ENCODE measurements around the gene TYROBP. TPM values are rescaled to one million over a fixed set of nuclear protein-coding genes. Genes with fewer than 3 reads are reported as not detected.

The TYROBP gene
- total RNA-seq, 1 donor = not detected

DNA sequence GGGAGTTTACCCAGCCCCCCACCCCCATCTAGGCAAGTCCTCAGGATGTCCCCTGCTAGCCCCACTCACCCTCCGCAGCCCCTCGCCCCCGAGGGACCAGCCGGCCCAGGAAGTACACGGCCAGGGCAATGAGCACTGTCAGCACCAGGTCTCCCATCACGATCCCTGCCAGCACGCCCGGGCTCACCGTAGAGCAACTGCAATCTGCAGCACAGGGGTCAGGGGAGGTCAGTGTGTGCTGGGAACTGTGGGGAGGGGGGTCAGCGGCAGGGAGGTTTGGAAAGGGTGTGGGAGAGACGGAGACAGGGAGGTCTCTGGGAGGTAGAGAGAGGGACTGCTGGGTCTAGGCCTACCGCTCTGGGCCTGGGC, 734 bp downstream of the TYROBP start:
- DNase-seq (ENCODE audit: low read depth) = no peak
- TF ChIP-seq CTCF (IDR thresholded peaks at IDR 0.05; ENCODE audit: insufficient read depth, low read depth, low read length) = no peak

GRCh38 chr19:35905178-35905727, 2.8 kb downstream of the TYROBP start:
- H3K4me3 ChIP-seq (ENCODE audit: low read depth, low read length) = no peak overlapping the region
- no peak for DNase-seq (ENCODE audit: low read depth)
- no peak for TF ChIP-seq CTCF (IDR thresholded peaks at IDR 0.05; ENCODE audit: insufficient read depth, low read depth, low read length)

More for the DNA sequence above, 734 bp downstream of the TYROBP start:
- H3K4me3 ChIP-seq (ENCODE audit: low read depth, low read length) = no peak overlapping the region

GRCh38 chr19:35904311-35905068, 3.6 kb downstream of the TYROBP start:
- no peak for TF ChIP-seq CTCF (IDR thresholded peaks at IDR 0.05; ENCODE audit: insufficient read depth, low read depth, low read length)
- H3K4me3 ChIP-seq (ENCODE audit: low read depth, low read length) = no peak overlapping the region
- DNase-seq (ENCODE audit: low read depth) = no peak

DNA sequence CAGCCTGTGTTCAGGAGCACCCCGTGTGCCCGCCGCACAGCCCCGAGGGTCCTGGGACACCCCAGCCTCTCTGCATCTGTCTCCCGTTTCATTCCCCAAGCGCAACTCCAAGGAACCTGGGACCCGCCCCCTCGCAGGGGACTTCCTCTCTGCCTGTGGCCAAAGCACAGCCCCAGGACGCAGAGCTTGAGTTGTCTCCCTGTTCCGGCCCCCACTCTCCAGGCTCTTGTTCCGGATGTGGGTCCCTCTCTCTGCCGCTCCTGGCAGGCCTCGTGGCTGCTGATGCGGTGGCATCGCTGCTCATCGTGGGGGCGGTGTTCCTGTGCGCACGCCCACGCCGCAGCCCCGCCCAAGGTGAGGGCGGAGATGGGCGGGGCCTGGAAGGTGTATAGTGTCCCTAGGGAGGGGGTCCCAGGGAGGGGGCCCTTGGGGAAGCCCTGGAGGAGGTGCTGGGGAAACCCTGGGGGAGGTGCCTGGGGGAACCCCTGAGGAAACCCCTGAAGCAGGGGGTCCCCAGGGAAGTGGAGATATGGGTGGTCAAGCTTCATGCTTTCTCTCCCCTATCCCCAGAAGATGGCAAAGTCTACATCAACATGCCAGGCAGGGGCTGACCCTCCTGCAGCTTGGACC, 4.4 kb downstream of the TYROBP start:
- H3K4me3 ChIP-seq (ENCODE audit: low read depth, low read length) = peak overlapping the region; percentile 10
- peak; percentile 64 for DNase-seq (ENCODE audit: low read depth)
- TF ChIP-seq CTCF (IDR thresholded peaks at IDR 0.05; ENCODE audit: insufficient read depth, low read depth, low read length) = no peak

- peak overlapping the region; percentile 10 for H3K4me3 ChIP-seq (ENCODE audit: low read depth, low read length)
- TF ChIP-seq CTCF (IDR thresholded peaks at IDR 0.05; ENCODE audit: insufficient read depth, low read depth, low read length) = no peak
- no peak for DNase-seq (ENCODE audit: low read depth)
Observed at GRCh38 chr19:35902870-35903475, 5.1 kb downstream of the TYROBP start.

DNA sequence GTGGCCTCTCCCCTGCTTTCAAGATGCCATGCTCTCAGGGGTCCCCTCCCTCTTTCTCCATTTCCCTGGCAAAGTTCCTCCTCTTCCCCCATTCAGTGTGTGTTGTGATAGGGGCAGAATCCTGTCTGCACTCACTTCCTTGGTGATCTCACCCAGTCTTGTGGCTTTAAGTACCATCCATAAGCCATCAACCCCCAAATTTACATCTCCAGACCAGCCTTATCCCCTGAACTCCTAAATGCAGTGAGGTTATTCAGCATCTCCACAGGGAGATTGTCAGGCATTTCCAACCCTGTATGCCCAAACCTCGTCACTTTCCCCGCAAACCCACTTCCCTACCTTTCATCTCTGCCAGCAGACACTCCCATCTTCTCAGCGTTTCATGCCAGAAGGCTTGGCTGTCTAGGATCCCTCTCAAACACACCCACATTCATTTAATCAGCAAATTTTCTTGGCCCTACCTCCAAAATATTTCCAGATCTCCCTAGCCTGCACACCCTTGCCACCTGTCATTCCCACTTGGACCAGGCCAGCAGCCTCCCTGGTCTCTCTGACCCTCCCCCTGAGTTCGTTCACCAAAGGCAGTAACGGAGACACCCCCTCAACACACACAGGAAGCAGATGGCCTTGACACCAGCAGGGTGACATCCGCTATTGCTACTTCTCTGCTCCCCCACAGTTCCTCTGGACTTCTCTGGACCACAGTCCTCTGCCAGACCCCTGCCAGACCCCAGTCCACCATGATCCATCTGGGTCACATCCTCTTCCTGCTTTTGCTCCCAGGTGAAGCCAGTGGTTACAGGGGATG, 6.0 kb downstream of the TYROBP start, which contains the start of gene HCST:
Gene HCST, plus strand, starts transcription at position 676 of the 808 bp plus-strand sequence. Its CDS starts 65 bp downstream, at position 741.
- peak within 1 kb of the TSS; percentile 10 for H3K4me3 ChIP-seq (ENCODE audit: low read depth, low read length)

More for the DNA sequence above, 6.0 kb downstream of the TYROBP start, which contains the start of gene HCST:
- no peak for TF ChIP-seq CTCF (IDR thresholded peaks at IDR 0.05; ENCODE audit: insufficient read depth, low read depth, low read length)
- DNase-seq (ENCODE audit: low read depth) = no peak
